ENCODE measurements around the gene LCE5A. TPM values are rescaled to one million over a fixed set of nuclear protein-coding genes. Genes with fewer than 3 reads are reported as not detected.

LCE5A gene
- total RNA-seq, result not detected in 2 replicates
- polyA plus RNA-seq (2012), result not detected

GRCh38 chr1:152510503-152510902 lies at the start of gene LCE5A:
TSS of gene LCE5A (plus strand) at chr1:152510803. CDS start at chr1:152511535, 732 bp downstream.
- DNase-seq (ENCODE audit: low read depth), result no peak

GRCh38 chr1:152461544-152461943 lies 49.1 kb upstream of the LCE5A start:
- DNase-seq (ENCODE audit: low read depth), result peak; percentile 75

- no peak for DNase-seq (ENCODE audit: low read depth)
Measured at GRCh38 chr1:152462636-152463035, 48.0 kb upstream of the LCE5A start.

GRCh38 chr1:152466217-152466616 lies 44.4 kb upstream of the LCE5A start:
- DNase-seq (ENCODE audit: low read depth), result no peak

GRCh38 chr1:152473887-152474537 lies 36.6 kb upstream of the LCE5A start:
- DNase-seq (ENCODE audit: low read depth), result no peak

- DNase-seq (ENCODE audit: low read depth), result peak; percentile 40
Measured at GRCh38 chr1:152479792-152480595, 30.6 kb upstream of the LCE5A start.

- peak; percentile 19 for DNase-seq (ENCODE audit: low read depth)
Measured at GRCh38 chr1:152481869-152482664, 28.5 kb upstream of the LCE5A start.

- DNase-seq (ENCODE audit: low read depth), result no peak
Measured at GRCh38 chr1:152486400-152487006, 24.1 kb upstream of the LCE5A start.

GRCh38 chr1:152487871-152488270 lies 22.7 kb upstream of the LCE5A start:
- DNase-seq (ENCODE audit: low read depth), result no peak

GRCh38 chr1:152491537-152491936 lies 19.1 kb upstream of the LCE5A start:
- DNase-seq (ENCODE audit: low read depth), result peak; percentile 19

GRCh38 chr1:152495066-152495675 lies 15.4 kb upstream of the LCE5A start:
- DNase-seq (ENCODE audit: low read depth), result peak; percentile 50

- DNase-seq (ENCODE audit: low read depth), result peak; percentile 37
Measured at GRCh38 chr1:152497273-152497672, 13.3 kb upstream of the LCE5A start.

- DNase-seq (ENCODE audit: low read depth), result no peak
Measured at GRCh38 chr1:152501704-152502103, 8.9 kb upstream of the LCE5A start.

- DNase-seq (ENCODE audit: low read depth), result no peak
Measured at GRCh38 chr1:152502496-152503180, 8.0 kb upstream of the LCE5A start.

GRCh38 chr1:152505083-152505482 lies 5.5 kb upstream of the LCE5A start:
- no peak for DNase-seq (ENCODE audit: low read depth)

GRCh38 chr1:152506899-152507498 lies 3.6 kb upstream of the LCE5A start:
- no peak for DNase-seq (ENCODE audit: low read depth)

GRCh38 chr1:152511596-152511995 lies 993 bp downstream of the LCE5A start:
- DNase-seq (ENCODE audit: low read depth), result no peak

- DNase-seq (ENCODE audit: low read depth), result no peak
Measured at GRCh38 chr1:152513081-152513480, 2.5 kb downstream of the LCE5A start.

GRCh38 chr1:152514715-152515433 lies 4.3 kb downstream of the LCE5A start:
- peak; percentile 6 for DNase-seq (ENCODE audit: low read depth)

Measured in myocyte (in vitro differentiated cells).